IPS DF 19.7 (cell line): ENCODE results near the gene NDST1.

Experiments
- DNase-seq: peaks from one replicate; pipeline ENCODE4 v3.0.0-alpha.2; 2013; ENCODE audit warnings: low read depth, low spot score

NDST1 gene

GRCh38 chr5:150570333-150570732 is 62.4 kb downstream of the NDST1 start:
- no peak for DNase-seq

GRCh38 chr5:150571836-150572235 is 63.9 kb downstream of the NDST1 start:
- DNase-seq, result no peak

- no peak for DNase-seq
Observed at GRCh38 chr5:150573216-150573615, 65.3 kb downstream of the NDST1 start.

GRCh38 chr5:150573867-150574817 is 66.2 kb downstream of the NDST1 start:
- DNase-seq, result no peak

GRCh38 chr5:150574818-150575547 is 67.1 kb downstream of the NDST1 start:
- DNase-seq, result no peak

GRCh38 chr5:150575745-150576448 is 68.0 kb downstream of the NDST1 start:
- DNase-seq, result no peak

GRCh38 chr5:150576449-150576949 is 68.6 kb downstream of the NDST1 start:
- DNase-seq, result no peak

- DNase-seq, result no peak
Observed at GRCh38 chr5:150577378-150578139, 69.6 kb downstream of the NDST1 start.

GRCh38 chr5:150578781-150579461 is 71.0 kb downstream of the NDST1 start:
- DNase-seq, result no peak

- DNase-seq, result no peak
Observed at GRCh38 chr5:150579462-150580400, 71.8 kb downstream of the NDST1 start.

GRCh38 chr5:150580917-150581316 is 73.0 kb downstream of the NDST1 start:
- DNase-seq, result no peak

GRCh38 chr5:150582241-150583109 is 74.5 kb downstream of the NDST1 start:
- no peak for DNase-seq

- DNase-seq, result no peak
Observed at GRCh38 chr5:150583541-150584225, 75.8 kb downstream of the NDST1 start.

GRCh38 chr5:150584556-150585335 is 76.8 kb downstream of the NDST1 start:
- DNase-seq, result no peak

GRCh38 chr5:150585781-150586341 is 77.9 kb downstream of the NDST1 start:
- DNase-seq, result no peak

- no peak for DNase-seq
Observed at GRCh38 chr5:150587016-150587415, 79.1 kb downstream of the NDST1 start.
